Activated T-cell treated with anti-CD3 and anti-CD28 coated beads, Interleukin-2, amount 50 U/mL, for 4 hours (primary cell): Measurements from ENCODE around the gene COQ6. TPM values are rescaled to one million over a fixed set of nuclear protein-coding genes. Genes with fewer than 3 reads are reported as not detected.
"Not testable (repeated sequence)": the region's sequence is repeated elsewhere in the genome, so short reads cannot be mapped to it uniquely, and the experiment has no call there.

Experiments
- ATAC-seq, 2 donors: fragments of 200-7000 bp; cut with Tn5 transposase; one replicate each; pipeline ENCODE4 v1.10.0; 2021
- DNase-seq: peaks from one replicate; pipeline ENCODE4 v3.0.0-alpha.2; 2020
- H3K27me3 Mint-ChIP-seq: one replicate; pipeline ENCODE4 v1.8.0; 2021; ENCODE audit warnings: low read depth, mixed read lengths
- H3K36me3 Mint-ChIP-seq: one replicate; pipeline ENCODE4 v1.8.0; 2022; ENCODE audit warnings: mixed read lengths; ENCODE audit not compliant: insufficient read depth
- H3K4me1 Mint-ChIP-seq: one replicate; pipeline ENCODE4 v1.8.0; 2021; ENCODE audit warnings: low read depth, mixed read lengths
- H3K4me3 Mint-ChIP-seq: one replicate; pipeline ENCODE4 v1.8.0; 2021; ENCODE audit warnings: mild to moderate bottlenecking, moderate library complexity, mixed read lengths
- H3K9me3 Mint-ChIP-seq: one replicate; pipeline ENCODE4 v1.8.0; 2021; ENCODE audit warnings: mixed read lengths
- total RNA-seq, 3 donors: library from RNA; stranded (reverse); gene quantifications; one replicate each; pipeline ENCODE4 v1.2.1, GENCODE V29; 2021

COQ6 gene
- total RNA-seq, 3 donors from 2014 or later: 17.4 to 20.7 (median 19.4) TPM

GRCh38 chr14:73997108-73997943, 47.2 kb downstream of the COQ6 start:
- no peaks in the 10 kb centered on the region for H3K27me3 Mint-ChIP-seq
- no peak for DNase-seq
- no peak for ATAC-seq

GRCh38 chr14:73997944-73998447, 47.9 kb downstream of the COQ6 start:
- Mint-ChIP-seq H3K27me3 (no peaks in the 10 kb centered on the region), H3K4me3 (no peak overlapping the region), H3K9me3 (no peaks in the 10 kb centered on the region), H3K36me3 (peaks cover 16% of the 10 kb centered on the region), H3K4me1 (no peaks in the 10 kb centered on the region)
- no peak for DNase-seq
- ATAC-seq: no peak

More at GRCh38 chr14:73997108-73997943, 47.2 kb downstream of the COQ6 start:
- H3K36me3 Mint-ChIP-seq: peaks cover 13% of the 10 kb centered on the region
- H3K9me3 Mint-ChIP-seq: no peaks in the 10 kb centered on the region
- H3K4me1 Mint-ChIP-seq: no peaks in the 10 kb centered on the region
- H3K4me3 Mint-ChIP-seq: no peak overlapping the region

- H3K4me3 Mint-ChIP-seq: no peak overlapping the region
- H3K9me3 Mint-ChIP-seq: no peaks in the 10 kb centered on the region
- no peaks in the 10 kb centered on the region for H3K4me1 Mint-ChIP-seq
- no peak for ATAC-seq
- H3K27me3 Mint-ChIP-seq: no peaks in the 10 kb centered on the region
- no peak for DNase-seq
- H3K36me3 Mint-ChIP-seq: peaks cover 18% of the 10 kb centered on the region
These were observed 48.6 kb downstream of the COQ6 start for GRCh38 chr14:73998726-73999125.

GRCh38 chr14:74005664-74006063, 55.6 kb downstream of the COQ6 start:
- not testable (repeated sequence) for ATAC-seq, DNase-seq, H3K27me3 Mint-ChIP-seq

GRCh38 chr14:74008843-74009499, 58.9 kb downstream of the COQ6 start:
- Mint-ChIP-seq H3K27me3 (no peaks in the 10 kb centered on the region), H3K4me1 (no peaks in the 10 kb centered on the region), H3K36me3 (peaks cover 17% of the 10 kb centered on the region), H3K4me3 (no peak overlapping the region), H3K9me3 (no peaks in the 10 kb centered on the region)
- ATAC-seq: no peak
- DNase-seq: no peak

More at GRCh38 chr14:74005664-74006063, 55.6 kb downstream of the COQ6 start:
- not testable (repeated sequence) for H3K4me1 Mint-ChIP-seq, H3K9me3 Mint-ChIP-seq, H3K4me3 Mint-ChIP-seq, H3K36me3 Mint-ChIP-seq

Other genes starting within 250 kb of the COQ6 start
- gene PNMA1, start 235.9 kb upstream of the COQ6 start, total RNA-seq: 10 to 100 TPM; 41.0 to 55.2 (median 50.8) TPM
- gene PTGR2, start 98.5 kb upstream of the COQ6 start, total RNA-seq: 1 to 10 TPM; 2.5 to 3.8 (median 3.3) TPM
- gene ZNF410, start 63.4 kb upstream of the COQ6 start, total RNA-seq: 10 to 100 TPM; 45.8 to 54.9 (median 54.5) TPM
- 1 to 10 TPM; 1.2 to 1.4 (median 1.3) TPM for gene FAM161B, start 208 bp upstream of the COQ6 start, total RNA-seq
- gene ENTPD5, start 69.0 kb downstream of the COQ6 start, total RNA-seq: 1 to 10 TPM; 5.2 to 6.3 (median 5.9) TPM
- gene BBOF1, start 69.0 kb downstream of the COQ6 start, total RNA-seq: 1 to 10 TPM; 1.4 to 1.6 (median 1.5) TPM
- gene ALDH6A1, start 134.2 kb downstream of the COQ6 start, total RNA-seq: 1 to 10 TPM; 2.3 to 4.1 (median 2.9) TPM
- gene LIN52, start 134.7 kb downstream of the COQ6 start, total RNA-seq: 10 to 100 TPM; 16.9 to 20.2 (median 17.3) TPM